CD4-positive, alpha-beta T cell treated with Interleukin-4 for 1 hour (primary cell): ENCODE measurements around the gene NAPEPLD.
"Not testable (repeated sequence)": the region's sequence is repeated elsewhere in the genome, so short reads cannot be mapped to it uniquely, and the experiment has no call there.

Experiments used
- DNase-seq, 2 donors: peaks; one replicate each; pipeline ENCODE4 v3.0.0-alpha.2; 2020 to 2022

The NAPEPLD gene

DNA sequence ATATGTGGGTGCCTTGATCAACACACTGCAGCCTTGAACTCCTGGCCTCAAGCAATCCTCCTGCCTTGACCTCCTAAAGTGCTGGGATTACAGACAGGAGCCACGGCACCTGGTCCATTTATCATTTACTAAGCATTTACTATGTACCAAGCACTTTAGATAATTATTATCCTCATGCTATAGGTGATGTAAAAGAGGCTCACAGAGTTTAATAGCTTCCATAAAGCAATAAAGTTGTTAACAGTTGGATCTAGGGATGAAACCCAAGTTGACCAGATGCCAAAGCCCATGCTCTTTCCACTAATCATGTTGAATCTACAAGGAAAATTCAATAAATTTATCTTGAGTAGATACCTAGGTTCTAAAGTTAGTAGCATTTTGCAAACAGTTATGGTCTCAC lies 5.0 kb downstream of the NAPEPLD start:
- DNase-seq: no peak

DNA sequence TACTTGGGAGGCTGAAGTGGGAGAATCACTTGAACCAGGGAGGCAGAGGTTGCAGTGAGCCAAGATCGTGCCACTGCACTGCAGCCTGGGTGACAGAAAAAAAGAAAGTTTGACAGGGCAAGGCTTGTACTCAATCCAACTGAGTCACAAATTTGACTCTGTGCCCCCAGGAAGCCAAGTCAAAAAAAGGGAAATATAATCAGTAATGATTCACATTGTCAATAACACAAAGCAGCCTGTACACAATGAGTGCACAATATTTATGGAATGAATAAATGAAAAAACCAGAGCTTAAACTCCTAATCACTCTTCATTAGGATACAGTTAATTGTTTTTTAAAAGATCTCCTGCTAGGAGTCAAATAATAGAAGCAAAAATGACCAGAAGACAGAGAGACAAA lies 6.4 kb downstream of the NAPEPLD start:
- no peak for DNase-seq

DNA sequence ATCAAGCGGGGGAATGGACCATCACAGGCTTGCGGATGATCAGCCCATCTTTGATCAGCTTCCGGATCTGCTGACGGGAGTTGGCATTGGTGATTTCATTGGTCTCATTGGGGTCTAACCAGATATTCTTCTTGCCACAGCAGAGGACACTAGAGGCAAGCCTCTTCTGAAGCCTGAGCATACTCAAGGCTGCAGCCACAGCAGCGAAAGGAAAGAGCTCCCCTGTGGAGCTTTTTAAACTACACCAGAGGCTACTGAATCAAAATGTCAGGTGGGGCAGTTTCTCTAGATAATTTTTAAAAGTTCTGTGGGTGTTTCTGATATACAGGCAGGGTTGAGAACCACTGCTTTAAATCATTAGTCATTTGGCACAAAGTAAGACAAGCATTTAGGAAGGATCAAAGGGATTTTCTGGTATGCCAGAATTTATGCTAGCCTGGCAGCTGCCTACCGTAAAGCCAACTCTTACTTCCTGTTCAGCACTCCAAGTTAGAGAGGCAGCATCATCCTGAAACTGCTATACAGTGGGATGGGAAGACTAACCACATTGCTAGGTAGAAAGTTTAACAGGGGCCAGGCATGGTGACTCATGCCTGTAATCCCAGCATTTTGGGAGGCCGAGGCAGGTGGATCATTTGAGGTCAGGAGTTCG lies 7.0 kb downstream of the NAPEPLD start:
- no peak for DNase-seq

DNA sequence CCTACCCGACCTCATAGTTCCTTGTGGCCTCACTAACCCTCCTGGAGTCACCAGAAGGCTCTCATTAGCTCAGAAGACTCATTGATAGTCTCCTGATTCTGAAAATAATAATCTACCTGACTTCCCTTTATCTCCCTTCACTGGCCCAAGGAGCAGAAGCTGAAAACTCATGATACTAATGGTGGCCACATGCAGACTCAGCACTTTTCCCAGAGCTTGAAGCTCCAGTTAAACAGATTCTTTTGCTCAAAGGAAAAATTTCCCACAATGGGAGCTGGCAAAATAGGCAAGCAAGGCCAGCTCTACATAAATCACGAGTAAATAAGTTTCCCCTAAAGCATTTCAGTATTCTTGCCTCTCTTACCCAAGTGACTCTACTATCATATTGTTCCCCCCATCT lies 8.2 kb downstream of the NAPEPLD start:
- DNase-seq: no peak

DNA sequence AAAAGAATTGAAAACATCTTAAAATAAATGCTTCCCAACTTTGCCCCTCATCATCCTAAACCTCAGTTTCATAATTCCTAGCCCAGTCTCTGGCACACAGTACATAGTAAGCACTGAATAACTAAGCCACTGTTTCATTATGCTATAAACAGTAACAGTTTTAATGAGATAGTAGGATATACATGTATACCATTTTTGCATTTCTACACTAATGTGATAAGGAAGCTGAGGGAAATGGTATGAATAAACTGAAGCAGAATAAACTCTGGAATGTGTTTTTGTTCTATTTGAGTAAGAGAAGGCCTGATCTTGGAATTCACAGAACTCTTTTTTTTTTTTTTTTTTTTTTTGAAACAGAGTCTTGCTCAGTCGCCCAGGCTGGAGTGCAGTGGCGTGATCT lies 8.8 kb downstream of the NAPEPLD start:
- no peak for DNase-seq

DNA sequence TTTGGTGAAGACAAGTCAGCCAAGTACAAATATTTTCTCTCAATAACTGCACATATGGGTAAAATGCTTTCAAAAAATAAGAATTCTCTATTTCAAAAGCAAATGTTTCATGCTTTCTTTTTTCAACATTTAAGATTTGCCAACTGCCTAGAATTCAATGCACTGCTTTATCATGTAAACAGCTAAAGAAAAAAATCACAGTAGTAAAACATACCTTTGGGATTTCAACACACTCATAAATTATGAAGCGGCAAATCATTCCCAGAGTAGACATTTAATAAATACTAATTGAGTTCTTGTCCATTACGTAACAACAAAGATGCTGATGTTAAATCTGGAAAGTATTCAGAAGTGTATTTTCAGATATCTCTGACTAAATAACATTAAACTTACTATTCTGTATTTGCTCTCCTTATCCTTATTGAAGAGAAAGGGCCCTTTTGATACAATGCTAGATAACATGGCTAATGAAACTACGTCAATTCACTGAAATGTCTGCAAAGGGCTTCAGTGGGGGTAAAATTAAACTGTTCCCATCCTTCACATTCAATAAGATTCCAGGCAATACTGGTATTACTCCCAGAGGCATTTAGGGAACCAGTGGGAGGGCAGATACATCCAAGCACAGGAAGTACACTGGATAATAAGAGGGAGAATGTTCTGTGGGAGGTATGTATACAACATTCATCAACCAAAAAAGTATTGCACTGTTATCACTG lies 13.9 kb downstream of the NAPEPLD start:
- no peak for DNase-seq

DNA sequence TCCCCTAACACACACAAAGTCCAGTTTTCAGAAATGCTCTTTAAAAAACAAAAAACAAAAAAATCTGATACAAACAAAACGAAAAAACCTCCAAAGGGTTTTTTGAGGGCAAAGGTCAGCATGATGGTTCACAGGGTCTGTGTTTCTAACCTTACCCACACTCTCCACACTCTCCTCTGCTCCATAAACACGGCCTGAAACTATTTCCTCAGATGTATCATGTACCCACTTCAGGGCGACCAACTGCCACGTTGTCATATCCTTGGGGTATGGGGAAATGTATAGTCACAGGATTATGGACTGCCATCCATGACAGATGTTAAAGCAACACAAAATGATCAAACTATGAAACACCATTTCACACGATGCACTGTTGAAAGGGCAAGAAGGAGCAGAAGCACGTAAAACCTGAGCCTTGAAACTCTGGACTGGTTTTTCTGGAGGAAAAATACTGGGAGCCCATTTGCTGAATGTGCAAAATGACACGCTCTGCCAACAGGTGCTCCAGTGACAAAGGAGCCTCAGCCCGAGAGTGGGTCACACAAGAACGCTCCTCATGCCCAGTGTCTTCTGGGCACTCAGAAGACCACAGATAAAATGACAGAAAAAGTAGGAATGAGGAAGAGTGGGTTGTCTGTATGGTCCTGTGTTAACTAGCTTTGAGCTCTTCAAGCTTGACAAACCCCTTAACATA lies 15.8 kb downstream of the NAPEPLD start:
- DNase-seq: no peak

DNA sequence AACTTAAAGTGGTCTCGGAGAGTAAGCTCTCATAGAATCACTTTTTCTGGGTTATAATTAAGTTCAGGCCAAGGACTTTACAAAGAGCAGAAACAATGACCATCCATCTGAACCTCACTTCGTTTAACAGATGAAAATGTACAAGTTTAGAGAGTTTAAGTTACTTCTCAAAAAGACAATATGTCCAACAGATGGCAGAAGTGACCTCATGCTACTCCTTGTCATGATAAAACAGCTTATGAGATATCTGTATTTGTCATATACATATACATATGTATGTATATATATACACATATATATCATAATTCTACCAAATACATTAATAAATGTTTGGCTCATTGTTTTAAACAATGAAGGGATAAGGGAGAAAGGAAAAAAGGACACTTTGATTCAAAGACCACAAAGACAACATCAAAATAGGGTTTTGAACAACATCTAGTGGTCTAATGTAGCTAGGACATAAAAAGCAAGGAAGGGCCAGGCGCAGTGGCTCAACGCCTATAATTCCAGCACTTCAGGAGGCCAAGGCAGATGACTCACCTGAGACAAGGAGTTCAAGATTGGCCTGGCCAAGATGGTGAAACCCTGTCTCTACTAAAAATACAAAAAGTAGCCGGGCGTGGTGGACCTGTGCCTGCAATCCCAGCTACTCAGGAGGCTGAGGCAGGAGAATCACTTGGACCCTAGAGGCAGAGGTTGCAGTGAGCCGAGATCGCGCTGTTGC lies 17.8 kb downstream of the NAPEPLD start:
- no peak for DNase-seq

DNA sequence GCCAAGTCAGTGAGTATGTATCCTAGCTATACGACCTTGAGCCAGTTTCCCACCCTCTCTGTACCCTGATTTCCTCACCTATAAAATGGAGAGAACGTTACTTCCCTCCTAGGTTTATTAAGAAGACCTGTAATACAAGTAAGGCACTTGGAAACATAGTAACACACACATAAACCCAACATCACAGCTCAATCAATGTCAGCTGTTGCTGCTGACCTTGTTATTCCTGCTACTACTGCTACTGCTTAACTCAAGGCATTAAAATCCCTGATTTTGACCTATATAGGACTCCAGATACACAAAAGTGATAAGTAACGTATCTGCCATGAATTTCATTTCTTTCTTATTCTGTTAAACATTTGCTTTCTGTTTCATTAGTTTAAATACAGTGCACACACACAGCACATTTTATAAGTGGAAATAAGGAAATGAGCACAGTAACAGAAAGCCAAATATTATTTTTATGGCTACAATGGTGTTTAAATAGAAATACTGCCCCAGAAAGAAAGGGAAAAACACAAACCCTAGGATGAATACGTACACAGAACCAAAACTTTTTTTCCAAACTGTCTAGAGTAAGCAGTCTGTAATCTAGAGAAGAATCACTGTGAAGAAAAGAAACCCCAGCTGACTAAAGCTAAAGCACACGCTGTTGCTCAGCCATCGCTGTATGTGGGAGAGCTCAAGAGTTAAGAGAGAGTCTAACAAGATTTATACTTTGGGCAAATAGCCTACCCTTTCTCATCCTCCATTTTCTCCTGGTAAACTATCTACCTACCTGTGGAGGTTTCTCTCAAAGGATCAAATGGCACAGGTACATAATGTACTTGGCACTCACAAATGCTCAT lies 19.0 kb downstream of the NAPEPLD start:
- no peak for DNase-seq

DNA sequence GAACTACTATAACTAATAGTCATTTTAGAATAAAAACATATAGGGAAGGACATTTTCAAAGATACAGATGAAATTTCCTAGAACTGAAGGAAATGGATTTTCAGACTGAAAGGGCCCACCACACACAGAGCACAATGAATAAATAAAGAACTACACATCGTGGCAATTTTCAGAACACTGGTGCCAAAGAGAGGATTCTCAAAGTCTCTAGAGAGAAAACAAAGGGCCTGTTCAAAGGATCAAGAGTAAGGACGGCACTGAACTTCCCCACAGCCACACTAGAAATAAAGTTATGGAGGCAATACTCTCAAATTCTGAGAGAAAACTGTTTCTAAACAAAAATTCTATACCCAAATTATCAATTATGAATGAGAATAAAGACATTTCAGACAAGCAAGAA lies 21.9 kb downstream of the NAPEPLD start:
- no peak for DNase-seq

DNA sequence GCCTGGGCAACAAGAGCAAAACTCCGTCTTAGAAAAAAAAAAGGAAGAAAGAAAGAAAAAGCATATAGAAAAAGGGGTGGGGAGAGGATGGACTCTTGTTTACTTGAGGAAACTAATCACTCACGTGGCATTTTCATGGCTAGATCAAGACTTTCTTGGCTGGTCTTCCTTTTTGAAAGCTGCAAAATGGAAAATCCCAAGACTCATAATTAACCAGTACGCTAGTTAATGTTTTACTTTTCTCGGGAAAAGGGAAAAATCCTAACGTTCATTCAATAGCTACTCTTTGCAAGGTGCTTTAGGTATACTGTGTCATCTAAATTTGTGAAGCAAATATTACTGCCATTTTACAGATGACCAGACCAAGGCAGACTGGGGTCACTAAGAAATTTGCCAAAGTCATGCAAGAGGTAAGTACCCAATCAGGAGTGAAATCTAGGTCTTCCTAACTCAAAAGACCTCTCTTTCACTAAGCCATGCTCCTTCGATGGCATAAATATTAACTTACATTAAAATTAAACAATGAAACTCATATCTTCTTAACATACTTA lies 24.4 kb downstream of the NAPEPLD start:
- DNase-seq: no peak

DNA sequence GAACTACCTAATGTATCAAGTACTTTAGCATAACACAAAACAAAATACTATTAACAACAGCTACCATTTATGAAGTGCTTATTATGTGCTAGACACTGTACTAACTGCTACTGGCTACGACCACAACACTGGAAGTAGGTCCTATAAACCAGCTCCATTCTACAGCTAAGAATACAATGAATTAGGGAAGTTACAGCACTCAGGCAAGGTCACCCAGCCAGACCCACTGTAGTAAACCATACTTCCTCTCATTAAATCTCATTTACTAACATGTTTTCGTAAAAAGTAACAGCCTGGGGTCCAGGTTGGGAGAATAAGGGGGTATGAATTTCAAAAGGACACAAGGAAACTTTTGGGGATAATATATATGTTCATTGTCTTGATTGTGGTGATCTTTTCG lies 25.4 kb downstream of the NAPEPLD start:
- DNase-seq: no peak

DNA sequence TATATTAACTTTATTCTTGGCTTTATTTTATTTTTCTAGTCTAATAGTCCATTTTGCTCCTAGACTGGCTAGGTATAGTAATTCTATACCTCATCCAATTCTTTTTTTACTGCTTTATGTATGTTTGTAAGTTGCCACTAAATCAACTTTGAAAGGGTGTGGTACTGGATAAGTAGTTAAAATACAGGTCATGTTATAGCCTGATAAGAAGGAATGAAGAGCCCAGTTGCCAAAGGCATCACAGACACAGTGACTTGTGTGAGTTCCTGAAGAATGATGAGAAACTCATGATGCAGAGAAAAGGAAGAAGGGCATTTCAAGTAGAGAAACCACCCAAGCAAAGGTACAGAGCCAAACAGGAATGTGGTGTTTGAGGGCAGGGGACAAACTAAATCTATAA lies 27.3 kb downstream of the NAPEPLD start:
- DNase-seq: no peak

DNA sequence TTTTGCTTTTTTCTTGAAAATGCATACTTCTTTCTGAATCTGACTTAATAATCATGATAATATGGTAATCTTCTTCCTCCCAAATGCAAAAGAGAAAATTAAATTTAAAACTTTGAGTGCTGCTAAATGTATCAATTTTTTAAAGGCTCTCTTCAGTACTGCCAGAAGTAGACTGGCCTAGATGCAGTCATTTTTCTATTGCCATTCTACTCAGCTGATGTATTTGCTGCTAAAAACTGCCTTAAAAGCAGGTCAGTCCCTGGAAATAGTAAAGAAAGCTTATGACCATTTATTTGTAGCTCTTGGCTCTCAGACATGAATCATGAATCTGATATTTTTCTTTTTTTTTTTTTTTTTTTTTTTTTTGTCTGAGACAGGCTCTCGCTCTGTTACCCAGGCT lies 28.5 kb downstream of the NAPEPLD start:
- no peak for DNase-seq

DNA sequence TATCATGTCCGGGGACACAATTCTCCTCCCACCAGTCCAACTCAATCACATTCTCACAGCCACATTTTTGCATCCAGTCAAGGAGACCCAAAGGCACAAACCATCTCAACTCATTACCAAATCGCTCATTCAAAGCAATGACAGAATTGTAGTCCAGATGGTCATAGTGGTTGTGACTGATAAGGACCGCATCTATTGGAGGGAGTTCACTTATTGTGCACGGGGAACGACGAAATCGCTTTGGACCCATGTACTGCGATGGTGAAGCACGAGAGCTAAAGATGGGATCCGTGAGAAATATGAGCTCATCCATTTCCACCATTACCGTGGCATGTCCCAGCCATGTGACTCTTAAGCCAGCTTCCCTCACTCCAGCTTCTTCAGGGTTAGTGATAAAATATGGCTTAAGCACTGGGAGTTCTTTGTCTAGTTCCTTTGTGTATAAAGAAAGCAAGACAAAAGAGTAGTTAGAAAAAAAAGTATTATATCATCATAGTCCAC lies 29.1 kb downstream of the NAPEPLD start:
- DNase-seq: no peak

DNA sequence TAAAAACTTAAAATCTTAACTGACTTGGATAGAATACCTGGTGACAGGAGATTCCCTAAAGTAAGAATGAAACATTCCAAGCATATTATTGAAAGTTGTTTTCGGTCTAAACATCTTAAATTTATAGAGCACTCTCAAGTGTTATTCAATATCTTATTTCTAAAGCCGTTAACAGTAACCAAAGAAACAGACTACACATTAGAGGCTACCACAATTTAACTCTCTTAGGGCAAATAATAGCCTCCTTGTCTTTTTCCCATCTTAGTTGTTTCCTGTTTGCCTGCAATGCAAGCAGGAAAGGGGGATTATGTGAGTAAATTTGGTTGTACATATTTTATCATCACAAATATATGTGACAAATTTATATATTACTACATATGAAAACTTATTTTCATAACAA lies 31.4 kb downstream of the NAPEPLD start:
- no peak for DNase-seq

DNA sequence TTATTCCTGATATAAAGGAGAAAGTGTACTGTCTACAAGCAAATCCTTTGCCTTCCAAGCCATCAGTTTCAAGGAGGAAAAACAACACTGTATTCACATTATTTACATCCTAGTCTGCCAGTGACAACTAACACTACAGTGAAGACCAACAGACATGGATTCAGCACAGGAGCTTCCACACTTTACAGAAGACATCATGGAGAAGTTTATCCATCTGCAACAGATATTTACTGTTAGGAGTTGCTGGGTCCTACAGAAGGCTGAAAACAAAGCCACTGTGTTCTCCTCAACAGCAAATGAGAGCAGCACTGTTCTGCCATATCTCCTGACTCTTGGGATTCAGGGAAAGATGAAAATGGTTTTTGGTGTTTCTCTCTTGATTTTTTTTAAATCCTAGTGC lies 31.9 kb downstream of the NAPEPLD start:
- DNase-seq: no peak

DNA sequence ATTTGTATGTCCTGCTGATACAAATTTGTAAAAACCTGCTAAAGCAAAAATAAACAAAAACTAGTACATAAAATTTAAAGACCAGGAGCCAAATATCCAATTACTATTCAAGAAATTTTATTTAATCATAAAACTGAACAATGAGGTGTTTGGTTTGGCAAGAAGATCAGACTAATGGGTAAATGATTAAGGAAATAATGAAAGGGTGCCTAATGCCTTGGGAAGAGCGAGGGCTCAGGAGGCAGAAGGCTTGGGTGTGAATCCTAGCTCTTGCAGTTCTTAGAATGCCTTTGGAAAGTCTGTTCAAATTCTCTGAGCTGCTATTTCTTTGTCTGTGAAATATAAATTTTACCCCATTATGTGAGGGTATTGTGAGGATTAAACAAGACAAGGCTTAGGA lies 32.4 kb downstream of the NAPEPLD start:
- DNase-seq: no peak

DNA sequence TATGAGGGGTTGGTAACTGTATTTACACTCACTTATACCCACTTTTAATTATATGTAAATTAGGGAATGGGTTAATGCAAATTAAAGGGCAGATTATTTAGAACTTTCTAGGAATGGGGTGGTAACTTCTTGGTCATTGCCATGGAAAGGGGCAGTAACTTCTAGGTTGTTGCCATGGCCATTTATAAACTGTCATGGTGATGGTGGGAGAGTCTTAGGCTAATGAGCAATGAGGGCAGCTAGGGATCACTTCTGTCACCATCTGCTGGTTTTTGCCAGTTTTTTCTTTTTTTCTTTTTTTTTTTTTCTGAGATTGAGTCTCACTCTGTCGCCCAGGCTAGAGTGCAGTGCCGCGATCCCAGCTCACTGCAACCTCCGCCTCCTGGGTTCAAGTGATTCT lies 33.1 kb downstream of the NAPEPLD start:
- DNase-seq: no peak

DNA sequence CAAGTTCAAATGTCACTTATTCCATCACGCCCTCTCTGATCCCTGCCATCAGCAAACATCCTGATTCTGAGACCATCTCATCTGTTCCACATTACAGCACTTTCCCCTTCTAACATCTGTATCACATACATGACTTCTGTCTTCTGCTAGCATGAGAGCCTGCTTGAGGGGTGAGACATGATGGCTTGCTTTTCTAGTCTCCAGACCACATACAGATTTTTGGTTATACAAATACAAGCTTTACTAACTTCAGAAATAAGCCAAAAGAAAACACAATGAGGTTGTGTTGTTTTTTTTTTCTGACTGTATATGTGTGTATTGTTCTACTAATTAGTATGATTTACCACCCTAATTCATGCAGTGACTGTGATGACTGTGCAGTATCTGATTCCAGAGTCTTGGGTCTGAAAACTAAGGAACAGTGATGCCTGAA lies 34.3 kb downstream of the NAPEPLD start:
- DNase-seq: no peak

DNA sequence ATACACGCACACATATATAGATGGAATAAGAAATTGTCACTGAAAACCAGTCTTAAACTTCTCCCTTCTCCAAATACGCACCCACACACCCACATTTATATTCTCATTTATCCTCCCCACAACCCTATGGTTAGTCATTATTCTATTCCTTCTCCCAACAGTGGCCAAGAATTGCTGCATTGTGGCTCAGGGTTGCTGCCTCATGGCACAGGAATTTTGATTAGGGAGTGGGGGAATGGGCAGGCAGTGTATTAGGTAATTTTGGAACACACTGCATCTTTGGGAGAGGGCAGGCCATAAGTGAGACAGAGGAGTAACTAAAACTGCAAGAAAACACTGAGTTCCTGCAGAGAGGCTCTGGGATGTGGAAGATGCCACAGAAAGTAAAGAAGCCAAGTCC lies 35.7 kb downstream of the NAPEPLD start:
- DNase-seq: no peak

DNA sequence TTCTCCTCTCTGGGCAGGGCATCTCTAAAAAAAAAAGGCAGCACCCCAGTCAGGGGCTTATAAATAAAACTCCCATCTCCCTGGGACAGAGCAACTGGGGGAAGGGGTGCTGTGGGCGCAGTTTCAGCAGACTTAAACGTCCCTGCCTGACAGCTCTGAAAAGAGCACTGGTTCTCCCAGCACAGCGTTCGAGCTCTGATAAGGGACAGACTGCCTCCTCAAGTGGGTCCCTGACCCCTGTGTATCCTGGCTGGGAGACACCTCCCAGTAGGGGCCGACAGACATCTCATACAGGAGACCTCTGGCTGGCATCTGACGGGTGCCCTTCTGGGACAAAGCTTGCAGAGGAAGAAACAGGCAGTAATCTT lies 42.2 kb downstream of the NAPEPLD start:
- not testable (repeated sequence) for DNase-seq
